IMR-90 (cell line): Measurements from ENCODE around the gene ZNF597. TPM values are rescaled to one million over a fixed set of nuclear protein-coding genes. Genes with fewer than 3 reads are reported as not detected.
"Not testable (repeated sequence)": the region's sequence is repeated elsewhere in the genome, so short reads cannot be mapped to it uniquely, and the experiment has no call there.

ENCODE experiments used
- ATAC-seq: fragments of 200-7000 bp; cut with Tn5 transposase; 2 replicates; pipeline ENCODE4 v1.9.1; 2020; ENCODE audit warnings: low read depth, mild to moderate bottlenecking, moderate library complexity
- BruUV-seq: library from RNA; stranded (reverse); fragments of 400-500 nt; replicated peaks from 2 replicates; lab custom pipeline; 2021; lab: Mats Ljungman, UMichigan
- CTCF ChIA-PET: fragments of 300-600 bp; formaldehyde crosslinking; extraction: SDS; loops from one replicate; lab custom pipeline; 2021; ENCODE audit warnings: antibody characterized with exemption; lab: Yijun Ruan, JAX
- POLR2A ChIA-PET: fragments of 300-600 bp; sonication (Branson Sonifier 250); formaldehyde crosslinking; loops from one replicate; lab custom pipeline; 2022; ENCODE audit warnings: antibody characterized with exemption; ENCODE audit not compliant: unreplicated experiment; lab: Charles Lee
- DNase-seq: peaks from one replicate; pipeline ENCODE4 v3.0.0; 2013
- H2AFZ ChIP-seq: replicated peaks from 2 replicates; pipeline ENCODE3; 2013; ENCODE audit warnings: low read length, mild to moderate bottlenecking; ENCODE audit not compliant: poor library complexity
- H2AK5ac ChIP-seq: 2 replicates; pipeline ENCODE4 v1.6.1; 2013; ENCODE audit warnings: low read depth, low read length, inconsistent platforms
- H2AK9ac ChIP-seq: replicated peaks from 2 replicates; pipeline ENCODE3; 2013; ENCODE audit warnings: mild to moderate bottlenecking, low read depth, low read length, moderate library complexity; ENCODE audit not compliant: poor library complexity
- H2BK120ac ChIP-seq: 2 replicates; pipeline ENCODE4 v1.6.1; 2013; ENCODE audit warnings: low read depth, low read length, inconsistent platforms
- H2BK15ac ChIP-seq: 3 replicates; pipeline ENCODE4 v1.6.1; 2013; ENCODE audit warnings: low read depth, low read length, inconsistent platforms
- H2BK20ac ChIP-seq: 2 replicates; pipeline ENCODE4 v1.6.1; 2013; ENCODE audit warnings: low read depth, mild to moderate bottlenecking, inconsistent platforms, low read length, moderate library complexity
- H2BK5ac ChIP-seq: 2 replicates; pipeline ENCODE4 v1.6.1; 2013; ENCODE audit warnings: mild to moderate bottlenecking, low read depth, low read length, inconsistent platforms; ENCODE audit not compliant: poor library complexity, severe bottlenecking
- H3K14ac ChIP-seq: replicated peaks from 2 replicates; pipeline ENCODE4 v1.6.1; 2013; ENCODE audit warnings: low read depth, low read length, inconsistent platforms
- H3K18ac ChIP-seq: 2 replicates; pipeline ENCODE4 v1.6.1; 2013; ENCODE audit warnings: low read depth, low read length, control low read depth
- H3K23ac ChIP-seq: 2 replicates; pipeline ENCODE4 v1.6.1; 2013; ENCODE audit warnings: low read depth, low read length, inconsistent platforms
- H3K27ac ChIP-seq: 2 replicates; pipeline ENCODE4 v1.5.1; 2013; ENCODE audit warnings: mild to moderate bottlenecking, control low read depth, low read length; ENCODE audit not compliant: insufficient read depth
- H3K27me3 ChIP-seq: 2 replicates; pipeline ENCODE4 v1.6.1; 2013; ENCODE audit warnings: low read length; ENCODE audit not compliant: control insufficient read depth, insufficient read depth
- H3K36me3 ChIP-seq: 2 replicates; pipeline ENCODE4 v1.6.1; 2013; ENCODE audit warnings: low read length, mixed read lengths; ENCODE audit not compliant: control insufficient read depth, insufficient read depth
- H3K4ac ChIP-seq: 2 replicates; pipeline ENCODE4 v1.6.1; 2013; ENCODE audit warnings: low read depth, low read length, inconsistent platforms
- H3K4me1 ChIP-seq: 2 replicates; pipeline ENCODE4 v1.6.1; 2013; ENCODE audit warnings: low read length, mixed read lengths; ENCODE audit not compliant: control insufficient read depth, insufficient read depth
- H3K4me2 ChIP-seq: 2 replicates; pipeline ENCODE4 v1.6.1; 2013; ENCODE audit warnings: low read depth, mild to moderate bottlenecking, control low read depth, low read length, moderate library complexity
- H3K4me3 ChIP-seq: 2 replicates; pipeline ENCODE4 v1.5.1; 2013; ENCODE audit warnings: low read depth, mild to moderate bottlenecking, control low read depth, low read length, moderate library complexity; ENCODE audit not compliant: insufficient read depth
- H3K56ac ChIP-seq: 2 replicates; pipeline ENCODE4 v1.6.1; 2013; ENCODE audit warnings: low read length, inconsistent platforms; ENCODE audit not compliant: insufficient read depth; ENCODE audit errors: extremely low read depth
- H3K79me1 ChIP-seq, 2 experiments: 2 replicates each; pipeline ENCODE4 v1.6.1; 2013; ENCODE audit warnings: low read length in 2 of 2, inconsistent platforms in 1 of 2, low read depth in 1 of 2
- H3K9ac ChIP-seq: 2 replicates; pipeline ENCODE4 v1.6.1; 2013; ENCODE audit warnings: low read depth, low read length, control low read depth
- H3K9me1 ChIP-seq: 2 replicates; pipeline ENCODE4 v1.6.1; 2013; ENCODE audit warnings: low read length, inconsistent platforms; ENCODE audit not compliant: insufficient read depth
- H3K9me3 ChIP-seq: 2 replicates; pipeline ENCODE4 v1.6.1; 2013; ENCODE audit warnings: low read length; ENCODE audit not compliant: control insufficient read depth, insufficient read depth
- H4K20me1 ChIP-seq: 2 replicates; pipeline ENCODE4 v1.6.1; 2013; ENCODE audit warnings: low read length, inconsistent platforms; ENCODE audit not compliant: insufficient read depth
- H4K5ac ChIP-seq: 2 replicates; pipeline ENCODE4 v1.6.1; 2013; ENCODE audit warnings: mild to moderate bottlenecking, low read depth, low read length, control low read depth
- H4K8ac ChIP-seq, 2 experiments: 2 replicates each; pipeline ENCODE4 v1.6.1; 2013; ENCODE audit warnings: low read depth in 2 of 2, low read length in 2 of 2, control low read depth in 1 of 2, inconsistent platforms in 1 of 2
- H4K91ac ChIP-seq: 2 replicates; pipeline ENCODE4 v1.6.1; 2013; ENCODE audit warnings: low read depth, low read length, inconsistent platforms; ENCODE audit not compliant: insufficient read depth
- WGBS, 2 experiments: methylation state at CpG; one replicate each; pipeline versions ENCODE4 v1.1.5 to v1.1.7; 2013; ENCODE audit warnings: missing lambda C conversion rate in 2 of 2; ENCODE audit not compliant: insufficient read length in 1 of 2; ENCODE audit errors: extremely low coverage in 2 of 2; 5-methylcytosine and 5-hydroxymethylcytosine counted together
- dilution Hi-C: fragments of 300-500 bp; cut with HindIII; formaldehyde crosslinking; loops from one replicate; pipeline ENCODE4 v1.14.3; 2018; ENCODE audit warnings: low sequenced_read_pairs; ENCODE audit not compliant: unreplicated experiment
- in situ Hi-C: fragments of 300-500 bp; cut with MboI; formaldehyde crosslinking; loops from 3 replicates; pipeline ENCODE4 v1.14.3; 2019; ENCODE audit warnings: low sequenced_read_pairs, inconsistent platforms, mixed read lengths
- intact Hi-C: fragments of 100-400 bp; cut with micrococcal nuclease; formaldehyde crosslinking; loops from 2 replicates; pipeline ENCODE4 v1.10.0; 2022
- polyA plus RNA-seq, 3 experiments: library from polyadenylated mRNA; depleted of rRNA; stranded (reverse); fragments of >200 nt; gene quantifications; 2 replicates each; pipeline ENCODE4 v1.2.3, GENCODE V29; 2012; ENCODE audit warnings: low replicate concordance in 1 of 3
- total RNA-seq: library from RNA; depleted of rRNA; stranded (reverse); fragments of >200 nt; gene quantifications from 2 replicates; pipeline ENCODE4 v1.2.3, GENCODE V29; 2012

The ZNF597 gene
- total and polyA plus RNA-seq, 2 of the 4 experiments (the other 2 are of a cell fraction), result 0.91 to 3.0 TPM

GRCh38 chr16:3473596-3473943, 30.3 kb upstream of the ZNF597 start:
- H3K9ac ChIP-seq, H3K27ac ChIP-seq, H3K27me3 ChIP-seq, H2BK20ac ChIP-seq, CTCF ChIA-PET, H3K4ac ChIP-seq, H2BK120ac ChIP-seq, H2BK5ac ChIP-seq, BruUV-seq, H2BK15ac ChIP-seq, H4K91ac ChIP-seq, H4K5ac ChIP-seq, H3K9me3 ChIP-seq, H3K36me3 ChIP-seq, H2AK9ac ChIP-seq, H3K4me3 ChIP-seq, dilution Hi-C loops, H2AFZ ChIP-seq, H3K9me1 ChIP-seq, H3K4me2 ChIP-seq, H3K4me1 ChIP-seq, intact Hi-C loops, in situ Hi-C loops, H3K56ac ChIP-seq, DNase-seq, H3K14ac ChIP-seq, ATAC-seq, H4K8ac ChIP-seq, H2AK5ac ChIP-seq, H3K23ac ChIP-seq, H3K18ac ChIP-seq: not testable (repeated sequence)
- POLR2A ChIA-PET, result interaction anchor here (0.8 kb wide), 1 partner anchor 30 kb away, joined by 3 read pairs; the partner anchor contains the start of genes NAA60 and ZNF597
- peaks cover 82% of the 10 kb centered on the region for H4K20me1 ChIP-seq
- H3K79me1 ChIP-seq, result peaks cover 5 to 75% of the 10 kb centered on the region in 2 experiments; a peak in 3 of 4 replicates
- no CpG with 5 or more reads among the region's 3 CpGs for WGBS, 2 experiments
